Activated naive CD4-positive, alpha-beta T cell treated with anti-CD3 and anti-CD28 coated beads, Interleukin-2, amount 50 U/mL, for 16 hours (primary cell): ENCODE measurements around the gene KRT7.

ENCODE experiments used
- DNase-seq: peaks from one replicate; pipeline ENCODE4 v3.0.0-alpha.2; 2020

KRT7 gene

DNA sequence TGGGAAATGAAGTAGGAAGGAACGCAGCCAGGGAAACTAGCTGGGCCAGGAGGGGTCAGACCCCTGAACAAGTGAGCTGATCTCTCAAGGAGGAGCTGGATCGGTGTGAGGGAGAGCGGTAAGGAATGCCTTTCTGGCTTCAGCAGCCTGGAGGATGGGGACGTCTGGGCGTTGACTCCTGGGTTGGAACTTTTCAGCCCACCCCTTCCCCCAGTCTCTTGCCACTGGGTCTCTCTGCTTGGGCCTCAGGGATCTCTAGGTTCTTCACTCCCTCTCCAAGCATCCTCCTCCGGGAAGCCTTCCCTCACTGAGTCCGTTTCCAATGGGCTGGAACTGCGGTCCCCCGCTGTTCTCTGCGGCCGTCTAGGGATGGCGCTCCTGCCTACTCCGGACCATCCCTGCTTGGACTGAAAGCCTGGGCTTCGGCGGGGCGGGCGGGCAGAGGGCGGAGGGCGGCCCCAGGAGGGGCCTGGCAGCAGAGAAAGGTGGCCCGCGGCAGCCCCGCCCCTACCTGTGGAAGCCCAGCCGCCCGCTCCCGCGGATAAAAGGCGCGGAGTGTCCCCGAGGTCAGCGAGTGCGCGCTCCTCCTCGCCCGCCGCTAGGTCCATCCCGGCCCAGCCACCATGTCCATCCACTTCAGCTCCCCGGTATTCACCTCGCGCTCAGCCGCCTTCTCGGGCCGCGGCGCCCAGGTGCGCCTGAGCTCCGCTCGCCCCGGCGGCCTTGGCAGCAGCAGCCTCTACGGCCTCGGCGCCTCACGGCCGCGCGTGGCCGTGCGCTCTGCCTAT, at the start of gene KRT7:
KRT7 (plus strand) TSS at position 570 of the 788 bp plus-strand sequence; CDS start at position 624, 54 bp downstream.
- DNase-seq = no peak

DNA sequence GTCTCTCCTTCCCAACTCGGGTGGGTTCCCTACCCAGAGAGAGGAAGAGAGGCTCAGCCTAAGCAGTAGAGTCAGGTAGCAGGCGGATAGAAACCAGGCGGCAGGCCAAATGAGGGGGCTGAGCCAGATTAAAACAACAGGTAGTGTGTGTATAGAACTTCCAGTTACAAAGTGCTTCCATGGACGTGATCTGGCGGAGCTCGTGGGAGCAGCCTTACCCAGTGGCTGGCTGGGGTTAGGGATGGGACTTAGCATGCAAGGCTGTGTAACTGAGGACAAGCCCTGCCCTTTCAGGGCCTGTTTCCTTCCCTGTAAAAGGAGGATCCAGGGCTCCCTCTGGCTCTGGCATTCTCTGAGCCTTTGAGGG, 49.5 kb upstream of the KRT7 start:
- no peak for DNase-seq

DNA sequence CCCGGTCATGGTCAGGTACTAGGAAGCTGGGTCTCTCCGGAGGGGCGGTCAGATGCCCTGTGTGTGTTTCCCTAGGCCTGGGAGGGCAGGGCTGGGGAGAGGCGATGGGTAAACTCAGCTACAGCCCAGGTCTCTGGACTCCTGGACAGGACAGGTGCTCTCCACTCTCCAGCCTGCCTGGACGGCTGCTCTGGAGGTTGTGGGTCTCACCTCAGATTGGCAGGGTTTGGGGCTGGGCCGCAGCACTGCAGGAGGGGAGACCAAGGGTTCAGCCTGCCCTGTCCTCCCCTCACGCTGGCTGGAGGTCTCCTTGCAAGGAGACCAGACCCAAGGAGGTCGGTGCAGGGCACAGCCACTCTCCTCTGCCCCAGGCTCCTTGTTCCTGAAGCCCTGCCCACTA, 49.1 kb upstream of the KRT7 start:
- no peak for DNase-seq

DNA sequence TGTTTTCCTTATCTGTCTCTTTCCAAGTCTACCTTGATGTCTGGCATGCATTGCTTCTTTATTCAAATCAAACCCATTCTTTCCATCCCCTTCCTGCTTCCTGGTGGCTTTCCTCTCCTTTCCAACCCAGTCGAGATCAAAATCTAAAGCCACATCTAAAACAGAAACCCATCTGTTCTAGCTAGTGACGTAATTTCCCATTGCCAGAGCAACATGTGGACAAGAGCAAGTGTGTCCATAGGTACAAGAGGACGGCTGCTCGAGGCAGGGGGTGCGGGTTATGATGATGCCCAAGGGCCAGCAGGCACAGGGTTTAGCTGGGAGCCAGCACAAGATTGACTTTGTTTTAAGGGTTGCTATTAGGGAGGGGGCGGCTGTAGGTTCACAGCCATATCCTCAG, 48.2 kb upstream of the KRT7 start:
- DNase-seq = no peak

DNA sequence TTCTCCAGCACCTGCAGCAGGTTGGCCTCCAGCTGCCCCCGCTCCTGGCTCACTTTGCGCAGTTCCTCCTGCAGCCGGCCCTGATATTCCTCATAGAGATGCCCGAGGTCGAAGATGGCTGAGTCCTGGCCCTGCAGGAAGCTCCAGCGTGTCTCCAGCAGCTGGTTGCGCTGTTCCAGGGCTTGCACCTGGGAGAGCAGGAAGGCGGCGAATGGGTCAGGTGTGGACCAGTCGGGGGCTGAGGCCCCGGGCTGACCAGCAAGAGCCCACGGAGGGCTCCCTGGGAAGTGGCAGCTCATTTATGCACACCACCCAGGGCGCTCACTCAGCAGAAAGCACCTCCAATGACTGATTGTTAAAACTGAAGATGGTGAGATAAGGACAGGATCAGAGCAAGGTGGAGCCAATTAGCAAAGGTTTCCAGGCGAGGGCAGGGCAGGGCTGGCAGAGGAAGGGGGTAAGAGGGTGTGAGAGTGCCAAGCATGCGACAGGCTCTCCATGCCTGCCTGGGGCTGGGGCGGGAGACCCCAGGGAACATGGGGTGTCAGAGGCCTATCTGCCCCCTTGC, 47.6 kb upstream of the KRT7 start:
- DNase-seq = no peak

DNA sequence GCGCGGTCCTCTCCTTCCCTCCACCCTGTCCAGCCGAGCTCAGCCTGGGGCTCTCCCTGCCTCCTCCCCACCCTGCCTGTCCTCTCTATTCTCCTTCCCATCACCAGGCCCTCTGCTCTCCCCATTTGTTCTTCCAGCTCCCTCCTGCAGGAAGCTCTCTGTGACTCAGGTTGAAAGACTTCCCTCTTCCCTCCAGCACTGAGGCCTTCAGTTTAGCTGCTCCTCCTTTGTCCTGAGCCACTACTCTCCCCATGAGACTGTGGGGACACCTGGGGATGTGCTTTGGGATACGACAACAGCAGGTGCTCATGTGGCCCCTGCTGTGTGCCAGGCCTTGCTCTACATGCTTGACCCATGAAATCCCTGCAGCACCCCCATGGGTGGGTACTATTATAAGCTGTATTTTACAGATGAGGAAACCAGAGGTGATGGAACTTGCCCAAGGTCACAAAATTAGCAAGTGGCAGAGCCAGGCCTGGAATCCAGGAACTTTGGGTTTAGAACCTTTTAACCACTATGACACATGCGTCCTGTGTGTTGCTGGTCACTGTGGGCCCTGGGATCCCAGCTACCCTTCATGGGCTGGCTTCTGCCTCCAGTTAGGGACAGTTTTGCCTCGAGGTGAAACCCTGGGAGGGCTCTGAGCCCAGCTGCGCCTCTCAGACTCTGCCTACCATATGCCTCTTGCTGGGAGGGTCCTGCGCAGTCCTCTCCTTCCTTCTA, 46.8 kb upstream of the KRT7 start:
- DNase-seq = no peak

DNA sequence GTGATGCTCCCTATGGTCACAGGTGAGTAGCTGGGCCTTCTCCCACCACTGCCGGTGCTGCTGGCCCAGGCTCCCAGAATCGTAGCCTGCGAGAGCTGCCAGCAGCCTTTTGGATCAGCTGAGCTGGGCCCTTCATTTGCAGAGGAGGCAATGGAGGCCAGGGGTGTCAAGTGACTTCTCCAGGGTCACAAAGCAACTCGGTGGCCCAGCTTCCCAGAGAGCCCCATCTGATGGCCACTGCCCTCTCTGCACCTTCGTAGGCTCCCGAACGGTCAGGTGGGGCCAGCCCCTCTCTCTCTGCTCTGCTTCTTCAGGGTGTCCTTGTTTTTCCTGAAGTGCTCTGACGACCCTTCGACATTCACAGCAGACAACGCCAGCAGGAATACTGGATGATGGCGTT, 45.8 kb upstream of the KRT7 start:
- no peak for DNase-seq

DNA sequence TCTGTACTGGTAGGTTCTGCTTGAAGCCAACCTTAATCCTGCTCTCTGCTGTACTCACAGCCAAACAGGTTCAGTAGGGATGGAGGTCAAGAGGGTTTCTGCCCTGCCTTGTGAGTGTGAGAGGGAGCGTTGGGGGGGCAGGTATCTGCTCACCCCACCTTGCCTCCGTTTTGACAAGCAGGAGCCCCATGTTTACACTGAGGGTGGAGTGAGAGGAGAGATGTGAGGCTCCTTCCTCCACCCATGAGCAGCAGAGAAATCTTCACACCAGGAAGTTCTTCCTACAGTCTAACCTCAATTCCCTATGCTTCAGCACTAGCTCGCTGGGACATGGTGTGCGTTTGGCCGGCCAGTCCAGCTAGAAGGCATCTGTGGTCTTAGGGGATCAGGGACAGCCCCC, 45.4 kb upstream of the KRT7 start:
- DNase-seq = no peak

DNA sequence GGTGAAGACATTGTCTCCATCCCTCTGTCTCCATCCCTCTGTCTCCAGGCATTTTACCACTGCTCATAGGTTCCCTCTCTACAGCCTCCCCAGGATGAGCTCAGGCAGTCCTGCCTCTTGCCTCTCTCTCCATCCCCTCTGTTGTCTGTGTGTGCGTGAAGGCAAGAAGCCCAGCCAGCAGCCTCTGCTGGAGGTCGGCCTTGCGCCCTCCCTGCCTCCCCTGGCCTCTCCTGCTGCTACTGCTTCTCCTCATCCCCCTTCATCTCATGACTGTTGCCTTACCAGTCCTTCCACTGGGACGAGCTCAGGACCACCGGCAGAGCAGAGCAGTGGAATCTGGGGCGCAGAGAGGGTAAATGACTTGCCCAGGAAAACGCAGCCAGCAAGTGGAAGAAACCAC, 44.4 kb upstream of the KRT7 start:
- DNase-seq = no peak

DNA sequence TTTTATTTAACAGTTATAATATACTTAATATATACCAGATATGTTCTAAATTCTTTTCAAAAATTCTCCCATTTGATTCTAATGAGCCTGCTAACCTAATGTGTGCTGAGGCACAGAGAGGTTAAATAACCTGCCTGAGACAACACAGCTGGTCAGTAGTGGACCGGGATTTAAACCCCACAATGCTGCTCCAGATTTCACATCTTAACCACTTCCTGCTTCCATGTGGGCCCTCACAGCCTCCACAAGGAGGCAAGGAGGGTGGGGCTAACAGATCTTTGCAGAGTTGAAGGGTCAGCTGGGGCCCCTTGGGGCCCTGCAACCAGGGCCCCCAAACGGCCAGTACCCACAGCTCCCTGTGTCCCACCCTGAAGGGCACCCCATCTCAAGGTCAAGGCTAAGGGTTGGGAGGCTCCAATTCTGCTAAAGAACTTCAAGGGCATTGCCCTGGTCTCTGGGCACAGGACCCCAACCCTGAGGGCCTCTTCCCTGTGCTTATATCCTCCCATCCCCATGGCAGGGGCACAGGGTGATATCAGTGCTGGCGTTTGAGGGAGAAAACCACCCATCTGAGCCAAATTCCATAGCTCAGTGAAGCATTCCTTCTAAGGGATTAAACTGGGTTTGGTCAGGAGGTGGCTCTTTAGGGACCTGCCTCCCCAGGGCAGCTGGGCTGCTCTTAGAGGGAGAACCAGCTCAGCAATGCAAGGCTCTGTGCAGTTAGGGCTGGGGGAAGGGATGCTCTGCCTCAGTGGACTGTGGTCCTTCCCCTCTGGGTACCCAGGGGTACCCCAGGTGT, 43.5 kb upstream of the KRT7 start:
- no peak for DNase-seq

DNA sequence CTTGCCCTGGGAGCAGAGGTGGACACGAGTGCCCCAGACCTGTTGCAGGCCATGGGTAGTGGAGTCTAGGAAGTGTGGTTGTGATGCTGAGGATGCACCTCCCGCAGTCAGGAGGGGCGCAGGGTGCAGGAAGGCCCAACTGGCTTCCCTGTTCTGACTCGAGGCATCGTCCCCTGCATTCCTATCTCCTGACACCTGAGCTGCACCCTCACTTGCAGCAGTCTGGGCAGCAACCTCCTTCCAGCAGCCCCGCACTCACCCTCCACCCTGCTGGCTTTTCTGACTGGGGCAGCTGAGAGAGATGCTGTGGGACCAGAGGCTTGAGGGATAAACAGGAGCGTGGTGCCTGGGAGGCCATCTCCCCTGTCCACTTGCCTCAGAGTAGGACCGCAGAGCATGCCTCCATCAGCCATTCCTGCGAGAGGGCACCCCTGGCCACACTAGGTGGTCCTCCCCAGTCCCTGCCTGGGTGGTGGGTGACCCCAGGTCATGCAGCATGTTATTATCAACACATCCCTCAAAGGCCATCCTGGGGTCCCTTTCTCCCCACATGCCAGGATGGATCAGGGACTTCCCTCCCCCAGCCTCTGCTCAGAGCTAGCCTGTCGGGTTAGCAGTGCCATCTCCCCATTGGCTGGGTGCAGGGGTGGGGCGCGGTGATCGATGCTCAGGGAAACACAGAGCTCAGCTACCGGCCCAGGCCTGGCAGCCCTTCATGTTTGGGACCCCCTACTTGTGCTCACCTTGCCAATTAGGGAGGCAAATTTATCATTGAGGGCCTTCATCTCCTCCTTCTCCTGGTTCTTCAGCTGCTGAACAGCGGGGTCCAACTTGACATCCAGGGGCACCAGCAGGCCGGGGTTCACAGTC, 41.9 kb upstream of the KRT7 start:
- no peak for DNase-seq

DNA sequence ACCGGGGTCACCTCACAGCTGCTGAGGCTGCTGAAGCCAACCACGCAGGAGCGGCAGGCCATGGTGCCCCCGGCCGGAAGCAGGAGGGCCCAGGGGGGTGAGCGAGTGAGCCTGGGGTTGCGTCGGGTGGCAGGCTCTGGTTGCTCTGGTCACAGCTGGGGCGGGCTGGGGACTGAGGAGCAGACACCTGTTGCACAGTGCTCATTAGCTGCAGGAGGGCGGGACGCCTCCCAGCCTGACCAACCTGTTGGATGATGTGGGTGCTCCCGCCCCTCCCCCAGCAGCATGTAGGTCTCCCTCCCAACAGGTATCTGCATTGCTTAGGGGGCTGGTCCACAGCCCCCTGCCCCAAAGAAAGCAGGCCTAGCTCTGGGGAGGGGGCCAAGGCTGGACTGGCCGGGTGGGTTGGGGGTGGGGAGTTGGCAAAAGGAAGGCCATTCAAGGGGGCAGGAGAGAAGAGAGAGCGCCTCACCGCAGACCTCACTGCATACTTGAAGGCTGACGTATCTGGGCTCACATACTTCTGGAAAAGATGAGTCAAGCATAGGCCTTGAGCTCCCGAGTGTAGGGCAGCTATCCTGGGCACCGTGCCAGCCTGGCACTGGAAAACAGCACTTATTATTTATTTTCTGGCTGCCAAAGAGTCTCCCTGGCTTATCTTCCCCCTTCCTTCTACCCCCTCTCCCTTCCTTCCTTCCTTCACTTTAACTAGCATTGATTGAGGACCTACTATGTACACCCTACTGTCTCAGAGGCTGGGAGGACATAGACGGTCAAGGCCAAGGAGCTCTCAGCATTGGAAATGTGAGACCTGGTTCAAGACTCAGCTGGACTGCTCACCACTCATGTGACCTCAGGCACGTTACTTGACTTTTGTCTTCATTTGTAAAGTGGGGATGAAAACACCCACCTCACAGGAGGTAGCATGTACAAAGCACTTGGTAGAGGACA, 40.9 kb upstream of the KRT7 start, which contains the start of gene KRT80:
KRT80 (minus strand) TSS at position 174 of the 951 bp plus-strand sequence; CDS start at position 62, 112 bp downstream.
- no peak for DNase-seq

DNA sequence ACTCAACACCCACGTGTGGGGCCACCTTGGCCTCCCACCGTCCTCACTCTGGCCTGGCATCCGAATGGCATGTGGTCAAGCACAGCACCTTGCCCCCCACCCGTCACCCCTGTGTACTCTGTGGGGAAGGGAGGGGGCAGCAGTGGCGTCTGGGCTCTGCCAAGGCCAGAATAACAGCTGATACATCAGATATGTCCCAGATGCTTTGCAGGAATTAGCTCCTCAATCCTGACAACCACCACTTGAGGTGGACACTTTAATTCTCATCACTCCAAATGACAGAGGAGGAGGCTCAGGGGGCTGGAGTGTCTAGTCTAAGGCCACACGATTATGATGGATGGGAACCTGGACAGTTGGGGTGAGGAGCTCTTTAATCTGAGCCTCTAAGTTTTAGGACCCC, 39.5 kb upstream of the KRT7 start:
- no peak for DNase-seq

DNA sequence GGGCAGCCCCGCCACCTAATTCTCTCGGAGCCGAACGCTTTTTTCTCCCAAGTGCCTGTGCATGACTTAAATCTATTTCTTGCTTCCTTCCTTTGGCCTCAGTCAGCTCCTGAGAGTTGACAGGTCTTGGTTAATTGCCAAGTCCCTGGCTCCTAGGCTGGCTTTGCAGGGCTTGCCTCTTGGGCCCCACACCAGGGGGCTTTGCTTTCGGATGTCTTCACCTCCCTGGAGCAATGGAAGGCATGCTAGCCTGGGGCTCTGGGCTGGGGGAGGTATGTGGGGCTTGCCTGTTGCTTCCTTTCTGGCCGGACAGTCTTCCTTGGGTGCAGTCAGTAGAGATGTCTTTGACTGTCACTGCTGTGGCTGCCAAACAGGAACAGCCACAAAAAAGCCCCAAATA, 39.1 kb upstream of the KRT7 start:
- DNase-seq = no peak

DNA sequence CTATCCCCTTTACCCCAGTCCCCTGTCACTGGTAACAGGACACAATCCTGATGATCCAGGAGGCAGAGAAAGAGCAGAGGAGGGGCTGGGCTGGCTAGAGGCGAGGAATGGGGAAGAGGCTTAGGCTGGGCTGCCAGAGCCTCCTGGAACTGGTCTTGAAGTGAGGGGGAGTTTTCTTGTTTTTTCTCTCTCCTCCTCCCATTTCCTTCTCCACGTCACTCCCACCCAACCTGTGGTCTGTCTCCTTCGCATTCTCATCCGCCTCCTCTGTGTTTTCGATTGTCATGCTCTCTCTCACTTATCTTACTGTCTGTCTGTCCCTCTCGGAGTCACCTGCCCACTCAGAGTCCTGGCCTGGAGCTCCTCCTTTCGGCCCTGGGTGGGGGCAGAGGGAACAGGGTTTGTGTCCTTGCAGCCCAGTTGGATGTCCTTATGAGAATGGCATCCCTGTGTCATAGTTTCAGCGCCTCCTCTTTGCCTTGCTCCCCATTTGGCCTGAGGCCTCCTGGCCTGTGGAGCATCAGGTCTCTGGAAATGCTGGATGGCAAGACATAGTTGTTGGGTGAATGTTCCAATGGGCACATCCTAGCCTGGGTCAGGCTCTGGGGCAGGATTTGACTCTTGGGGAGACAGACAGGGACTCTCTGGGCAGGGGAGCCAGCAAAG, 37.8 kb upstream of the KRT7 start:
- DNase-seq = no peak

DNA sequence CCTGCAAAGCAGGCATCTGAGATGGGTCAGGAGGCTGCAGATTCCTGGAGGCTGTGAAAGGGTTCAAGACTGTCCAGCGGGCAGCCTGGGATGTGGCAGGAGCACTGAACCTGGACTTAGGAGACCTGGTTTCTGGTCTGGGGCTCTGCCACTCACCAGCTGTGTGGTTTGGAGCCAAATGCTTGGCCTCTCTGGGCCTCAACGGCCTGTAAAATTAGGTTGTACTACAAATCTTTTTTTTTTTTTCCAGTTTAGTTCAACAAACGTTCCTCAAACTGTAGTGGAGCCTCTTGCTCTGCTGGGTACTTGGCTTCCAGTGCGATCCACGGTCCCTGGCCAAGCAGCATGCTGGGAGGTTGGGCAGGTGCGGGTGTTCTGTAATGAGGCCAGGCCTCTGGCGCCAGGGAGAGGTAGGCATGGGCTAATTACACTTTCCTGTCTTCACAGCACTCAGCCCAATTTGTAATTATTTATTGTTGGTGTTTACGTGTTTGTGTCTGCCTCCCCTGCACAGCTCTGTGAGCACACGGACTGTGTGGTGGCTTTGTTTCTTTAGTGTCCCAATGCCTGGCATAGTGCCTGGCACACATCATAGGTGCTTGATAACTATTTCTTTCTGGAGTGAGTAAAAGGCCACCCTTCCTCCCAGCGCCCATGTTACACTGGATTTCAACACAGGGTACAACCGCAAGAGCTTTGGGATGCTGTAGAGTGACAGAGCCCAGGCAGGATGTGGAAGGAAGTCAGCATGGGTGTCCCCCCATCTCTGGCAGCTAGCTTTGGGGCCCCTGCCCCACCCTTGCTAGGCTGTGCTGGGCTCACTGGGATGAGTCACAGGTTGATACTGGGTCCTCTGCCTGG, 35.4 kb upstream of the KRT7 start:
- no peak for DNase-seq

DNA sequence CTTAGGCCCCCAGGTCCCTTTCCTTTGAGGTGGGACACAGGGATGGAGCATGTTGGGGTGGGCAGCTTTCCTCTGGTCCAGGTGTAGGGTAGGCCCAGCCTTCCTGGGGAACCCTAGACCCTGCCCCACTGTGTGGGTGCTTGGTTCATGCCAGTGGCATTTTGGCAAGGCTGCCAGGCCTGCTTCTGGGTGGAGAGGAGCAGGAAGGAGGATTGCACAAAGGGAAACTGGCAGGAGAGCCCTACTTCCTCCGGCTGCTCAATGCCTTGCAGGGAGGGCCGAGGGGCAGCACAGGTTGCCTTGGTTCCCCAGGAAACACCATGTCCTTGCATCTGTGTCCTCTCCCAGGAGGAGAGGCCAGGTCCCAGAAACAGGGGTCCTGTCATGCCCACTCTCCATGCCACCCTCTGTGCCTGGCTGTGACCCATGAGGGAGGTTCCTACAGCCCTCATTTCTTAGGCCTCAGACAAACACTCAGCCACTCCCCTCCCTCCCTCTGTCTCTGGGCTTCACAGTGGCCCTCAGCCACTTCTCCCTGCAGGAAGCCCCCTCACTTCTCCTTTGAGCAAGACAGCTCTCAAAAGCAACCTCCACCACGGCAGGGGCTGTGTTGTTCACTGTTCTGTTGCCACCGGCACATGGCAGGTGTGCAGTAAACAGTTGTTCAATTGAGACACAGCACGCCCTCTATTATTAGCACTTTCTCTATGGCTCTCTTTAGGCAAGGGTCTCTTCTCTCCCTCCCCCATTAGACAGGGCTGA, 34.4 kb upstream of the KRT7 start:
- DNase-seq = no peak

DNA sequence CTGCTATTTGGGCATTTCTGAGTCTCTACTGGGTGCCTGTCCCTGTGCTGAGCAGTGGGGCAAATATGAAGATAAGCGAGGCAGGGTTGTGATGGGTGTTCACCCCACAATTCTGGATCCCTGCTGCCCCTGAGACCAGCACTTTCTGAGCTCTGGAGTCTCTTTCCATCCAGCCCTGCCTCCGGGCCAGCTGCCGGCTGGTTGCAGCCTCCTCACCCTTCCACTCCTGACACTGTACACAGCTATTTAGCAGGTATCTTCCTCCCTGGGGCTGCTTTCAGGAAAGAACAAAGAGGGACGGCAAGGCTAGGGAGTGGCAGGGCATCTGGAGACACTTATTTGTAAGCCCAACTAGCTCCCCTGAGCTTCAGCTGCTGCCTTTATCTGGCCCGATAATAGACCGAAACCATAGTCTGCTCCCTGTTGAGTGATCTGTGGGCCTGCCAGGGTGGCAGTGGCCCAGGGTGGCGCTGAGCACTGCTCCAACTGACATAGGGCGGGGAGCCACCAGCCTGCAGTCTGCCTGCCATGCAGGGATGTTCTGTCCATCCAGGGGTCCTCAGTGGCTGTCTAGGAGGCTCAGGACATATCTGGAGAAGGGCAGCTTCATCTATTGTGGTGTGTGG, 33.6 kb upstream of the KRT7 start:
- DNase-seq = no peak
